Left hindlimb (tissue), 1 donor: ENCODE measurements around the gene PNMA6E.

Source experiments
- DNase-seq: peaks from one replicate; pipeline ENCODE4 v3.0.0-alpha.2; 2018

Gene PNMA6E

DNA sequence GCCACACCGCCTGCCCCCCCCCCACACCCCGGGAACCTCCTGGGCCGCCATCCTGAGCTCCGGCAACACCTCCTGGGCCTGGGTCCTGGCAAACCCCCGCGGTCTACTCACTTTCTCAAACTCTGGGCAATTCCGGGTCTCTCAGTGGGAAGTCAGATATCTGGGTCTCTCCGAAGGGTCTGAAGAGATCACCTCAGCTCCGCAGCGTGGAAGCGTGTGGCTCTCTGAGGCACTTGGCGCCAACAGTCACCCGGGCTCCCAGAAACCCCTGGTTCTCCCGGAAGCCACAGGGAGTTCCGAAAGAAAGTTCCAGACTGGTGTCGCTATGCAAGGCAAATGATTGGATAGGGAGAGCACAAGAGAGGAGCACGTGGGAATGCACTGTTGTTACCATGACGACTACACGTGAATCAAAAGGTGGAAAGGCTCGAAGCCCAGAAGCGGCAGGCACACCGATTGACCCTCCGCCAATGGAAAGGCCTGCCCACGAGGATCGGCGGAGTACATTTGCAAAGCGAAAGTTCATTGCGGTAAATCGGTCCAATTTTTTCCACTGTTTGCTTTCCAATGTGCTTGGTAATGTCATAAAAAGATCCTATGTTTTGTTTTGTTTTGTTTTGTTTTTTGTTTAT is at the start of gene PNMA6E:
PNMA6E (minus strand) TSS at position 218 of the 632 bp plus-strand sequence. CDS start 2,501 bp downstream, outside the sequence.
- no peak for DNase-seq

DNA sequence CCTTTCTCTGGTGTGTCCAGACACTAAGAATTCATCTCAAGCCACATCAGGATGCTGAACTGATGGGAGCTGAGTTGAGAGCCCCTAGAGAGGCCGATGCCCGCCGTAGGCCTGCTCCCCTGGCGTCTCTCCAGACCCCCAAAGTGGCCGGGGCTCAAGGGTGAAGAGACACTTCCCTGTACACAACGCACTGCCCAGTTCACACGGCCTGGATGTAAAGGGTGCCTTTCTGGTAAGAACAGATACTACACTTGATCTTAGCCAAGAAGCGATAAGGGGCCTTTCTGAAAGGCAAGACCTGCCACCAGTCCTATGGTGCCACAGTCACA is 49.8 kb upstream of the PNMA6E start:
- DNase-seq = no peak

GRCh38 chrX:153450114-153450948 is 49.2 kb upstream of the PNMA6E start:
- no peak for DNase-seq

- DNase-seq = no peak
These were observed 48.4 kb upstream of the PNMA6E start for GRCh38 chrX:153449368-153450113.

GRCh38 chrX:153448556-153449367 is 47.6 kb upstream of the PNMA6E start:
- no peak for DNase-seq

DNA sequence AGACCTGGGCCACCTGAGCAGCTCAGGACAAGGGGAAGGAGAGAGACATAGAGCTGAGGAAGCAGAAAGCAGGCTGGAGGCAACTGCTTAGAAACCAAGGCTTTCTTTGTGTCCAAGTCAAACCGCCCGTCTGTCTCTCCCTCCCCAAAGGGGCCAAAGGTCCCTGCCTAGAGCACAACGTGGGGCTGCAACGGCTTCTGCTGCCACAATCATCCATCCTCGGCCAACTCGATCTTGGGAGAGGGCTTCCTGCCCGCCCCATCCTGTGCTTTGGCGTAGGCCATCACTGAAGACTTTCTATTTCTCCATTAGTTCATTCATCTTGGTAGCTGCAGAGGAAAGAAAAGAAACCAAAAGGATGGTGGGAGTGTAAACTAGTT is 46.4 kb upstream of the PNMA6E start:
- DNase-seq = no peak

DNA sequence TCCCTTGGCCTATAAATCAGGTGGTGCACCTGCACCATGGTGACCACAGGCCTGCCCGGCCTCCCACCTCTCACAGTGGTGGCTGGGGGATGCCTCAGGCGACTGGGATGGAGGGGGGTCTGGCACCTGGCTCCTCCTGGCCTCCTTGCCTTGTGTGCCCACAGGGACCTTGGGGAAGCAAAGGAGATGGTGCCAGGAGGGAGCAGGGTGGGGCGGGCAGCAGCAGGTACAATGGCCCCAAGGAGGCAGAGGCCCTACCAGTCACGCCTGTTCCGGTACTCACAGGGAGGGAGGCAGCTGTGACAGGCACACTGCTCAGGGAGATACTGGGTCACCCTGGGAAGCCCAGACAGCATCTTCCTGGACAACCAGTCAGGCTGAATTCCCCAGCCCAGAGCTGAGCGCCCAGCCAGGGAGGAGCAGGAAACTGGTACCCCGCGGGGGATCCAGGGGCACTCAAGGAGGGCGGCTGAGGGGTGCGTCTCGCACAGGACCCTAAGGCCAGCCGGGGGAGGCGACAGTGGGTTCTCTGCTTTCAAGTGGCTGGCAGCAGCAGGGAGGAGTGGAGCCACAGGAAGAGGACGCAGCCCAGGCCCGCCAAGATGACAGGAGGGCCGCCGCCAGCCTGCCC is 45.9 kb upstream of the PNMA6E start:
- no peak for DNase-seq

DNA sequence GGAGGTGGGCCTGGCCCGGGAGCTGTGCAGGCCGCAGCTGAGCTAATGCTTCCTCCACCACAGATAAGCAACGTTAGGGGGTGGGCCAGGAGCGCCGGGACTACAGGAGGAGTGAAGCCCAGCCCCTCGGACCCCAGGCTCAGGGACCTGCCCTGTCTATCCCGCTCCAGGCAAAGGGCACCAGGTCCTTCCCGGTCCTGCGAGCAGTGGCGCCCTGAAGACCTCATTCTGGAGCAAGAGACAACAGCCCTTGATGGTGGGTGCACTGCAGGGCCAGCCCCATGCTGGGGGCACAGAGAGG is 45.4 kb upstream of the PNMA6E start:
- DNase-seq = no peak

GRCh38 chrX:153445856-153446635 is 44.9 kb upstream of the PNMA6E start, which contains the start of gene TREX2:
Gene TREX2, minus strand, starts transcription at chrX:153446056. Its CDS starts 626 bp downstream, at chrX:153445430.
- no peak for DNase-seq

DNA sequence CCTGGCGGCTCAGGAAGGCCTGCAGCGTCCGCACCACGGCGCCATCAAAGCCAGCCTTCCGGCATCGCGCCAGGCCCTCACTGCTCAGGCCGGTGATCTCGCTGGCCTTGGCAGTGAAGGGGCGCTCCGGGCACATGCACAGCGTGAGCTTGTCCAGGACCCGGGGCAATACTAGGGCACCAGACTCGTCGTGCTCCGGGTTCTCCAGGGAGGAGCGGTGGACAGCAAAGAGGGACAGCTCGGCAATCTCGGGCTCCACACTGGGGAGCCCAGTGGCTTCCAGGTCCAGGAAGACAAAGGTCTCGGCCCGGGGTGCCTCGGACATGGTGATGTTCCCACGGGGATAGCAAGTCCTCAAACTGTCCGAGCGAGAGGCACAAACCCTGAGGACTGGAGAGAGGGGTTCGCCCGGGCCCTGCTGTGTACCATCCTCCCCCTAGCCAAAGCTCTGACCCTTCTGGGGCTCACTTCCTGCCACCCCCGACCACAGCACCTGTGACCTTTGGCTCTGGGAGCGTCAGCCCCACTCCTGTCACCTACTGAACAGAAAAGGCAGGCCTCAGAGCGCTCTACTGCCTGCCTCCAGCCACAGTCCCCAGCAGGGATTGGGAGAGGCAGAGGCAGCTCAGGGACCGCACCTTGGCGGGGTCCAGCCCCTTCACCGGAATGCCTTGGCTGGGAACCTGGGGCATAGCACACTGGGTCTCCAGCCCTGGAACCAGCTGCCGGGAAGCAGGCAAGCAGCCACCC is 44.1 kb upstream of the PNMA6E start:
- DNase-seq = no peak

GRCh38 chrX:153444333-153445011 is 43.3 kb upstream of the PNMA6E start:
- DNase-seq = no peak

- no peak for DNase-seq
These were observed 42.6 kb upstream of the PNMA6E start for GRCh38 chrX:153443476-153444332.

GRCh38 chrX:153442463-153442862 is 41.3 kb upstream of the PNMA6E start:
- DNase-seq = no peak

- DNase-seq = no peak
These were observed 40.8 kb upstream of the PNMA6E start for GRCh38 chrX:153441981-153442380.

GRCh38 chrX:153441296-153441695 is 40.1 kb upstream of the PNMA6E start:
- no peak for DNase-seq

- no peak for DNase-seq
These were observed 39.5 kb upstream of the PNMA6E start for GRCh38 chrX:153440556-153441135.

DNA sequence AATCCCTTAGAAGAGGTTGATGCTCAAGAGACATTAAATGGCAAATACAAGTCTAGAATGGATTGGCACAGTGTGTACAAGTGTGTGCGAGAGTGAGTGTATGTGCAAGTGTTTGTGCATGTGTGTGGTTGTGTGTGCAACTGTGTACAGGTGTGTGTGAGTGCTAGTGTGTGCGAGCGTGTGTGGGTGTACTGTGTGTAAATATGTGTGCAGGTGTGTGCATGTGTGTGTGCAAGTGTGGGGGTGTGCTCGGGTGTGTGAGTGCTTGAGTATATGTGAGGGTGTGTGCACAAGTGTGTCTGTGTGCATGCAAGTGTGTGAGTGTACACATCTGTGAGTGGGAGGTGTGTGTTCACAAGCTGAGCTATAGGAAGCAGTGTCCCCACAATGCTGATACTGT is 38.8 kb upstream of the PNMA6E start:
- no peak for DNase-seq

DNA sequence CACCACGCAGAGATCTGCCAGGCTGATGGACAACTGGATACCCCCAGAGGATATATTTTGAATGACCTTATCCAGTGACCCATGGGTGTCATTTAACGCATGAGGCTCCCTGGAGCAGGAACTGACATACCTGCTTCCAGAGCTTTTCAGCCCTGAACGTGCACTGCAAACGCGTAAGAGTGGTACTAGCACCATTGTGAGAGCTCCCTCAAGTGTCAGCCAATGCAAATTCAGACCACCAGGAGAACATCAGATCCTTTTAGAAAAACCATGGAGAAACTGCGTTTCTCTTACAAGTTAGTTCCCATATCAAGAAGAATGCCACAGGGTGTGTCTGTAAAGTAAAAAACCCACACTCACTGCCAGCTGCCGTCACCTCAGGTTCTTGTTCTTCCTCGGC is 37.4 kb upstream of the PNMA6E start:
- no peak for DNase-seq

DNA sequence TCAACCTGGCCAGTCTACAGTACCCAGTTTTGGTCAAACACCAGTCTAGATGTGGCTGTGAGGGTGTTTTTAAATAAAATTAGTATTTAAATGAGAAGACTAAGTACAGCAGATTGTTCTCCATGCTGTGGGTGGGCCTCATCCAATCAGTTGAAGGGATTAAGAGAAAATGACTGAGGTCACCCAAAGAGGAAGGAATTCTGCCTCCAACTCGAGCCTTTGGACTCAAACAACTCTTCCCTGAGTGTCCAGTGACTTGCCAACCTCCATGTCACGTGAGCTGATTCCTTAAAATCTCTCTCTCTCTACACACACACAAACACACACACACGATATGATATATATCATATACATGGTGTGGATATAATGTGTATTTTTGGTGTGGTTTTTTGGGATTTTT is 34.7 kb upstream of the PNMA6E start:
- no peak for DNase-seq
